SK-N-MC (cell line): ENCODE measurements around the gene HBG1.

ENCODE experiments used
- DNase-seq: peaks from one replicate; pipeline ENCODE4 v3.0.0-alpha.2; 2011; ENCODE audit warnings: low read depth, low spot score
- H3K27ac ChIP-seq: fragments of 200-600 bp; sonication (generic); 2 replicates; pipeline ENCODE4 v1.5.1; 2016; ENCODE audit warnings: mixed run types
- H3K36me3 ChIP-seq: fragments of 200-600 bp; sonication (generic); 2 replicates; pipeline ENCODE4 v1.6.1; 2017; ENCODE audit warnings: antibody characterized with exemption, low read length, mixed read lengths; ENCODE audit not compliant: insufficient read depth
- H3K4me3 ChIP-seq: fragments of 200-600 bp; sonication (generic); 2 replicates; pipeline ENCODE4 v1.5.1; 2016
- H3K9ac ChIP-seq: fragments of 200-600 bp; sonication (generic); 2 replicates; pipeline ENCODE4 v1.8.0; 2017; ENCODE audit warnings: mixed run types, mixed read lengths; ENCODE audit not compliant: insufficient read length
- H3K9me3 ChIP-seq: fragments of 200-600 bp; sonication (generic); 2 replicates; pipeline ENCODE4 v1.6.1; 2017; ENCODE audit warnings: low read depth, mild to moderate bottlenecking, antibody characterized with exemption, low read length, moderate library complexity, mixed read lengths
- EZH2 ChIP-seq: fragments of 200-600 bp; sonication (generic); IDR thresholded peaks from one replicate; pipeline ENCODE4 v1.6.1; 2017; ENCODE audit warnings: antibody characterized with exemption
- FOXP2 ChIP-seq: optimal IDR thresholded peaks from 2 replicates; pipeline ENCODE3; 2011; ENCODE audit warnings: mild to moderate bottlenecking, moderate library complexity; ENCODE audit not compliant: insufficient read depth; ENCODE audit errors: extremely low read length, control extremely low read depth
- POLR2AphosphoS5 ChIP-seq: IDR thresholded peaks from 2 replicates; pipeline ENCODE4 v1.6.1; 2012; ENCODE audit warnings: mild to moderate bottlenecking, low read depth, low read length, borderline replicate concordance

Gene HBG1

GRCh38 chr11:5280582-5281102, 31.0 kb upstream of the HBG1 start:
- Histone ChIP-seq H3K36me3 (no peaks in the 10 kb centered on the region), H3K27ac (no peak overlapping the region), H3K9ac (no peak overlapping the region), H3K9me3 (no peaks in the 10 kb centered on the region), H3K4me3 (no peak overlapping the region)
- no peak for TF ChIP-seq FOXP2
- no peak for TF ChIP-seq POLR2AphosphoS5
- TF ChIP-seq EZH2 = no peak
- DNase-seq = no peak

GRCh38 chr11:5279471-5280090, 29.9 kb upstream of the HBG1 start:
- TF ChIP-seq EZH2 (no peak), POLR2AphosphoS5 (no peak)
- Histone ChIP-seq H3K27ac (no peak overlapping the region), H3K9ac (no peak overlapping the region), H3K4me3 (no peak overlapping the region), H3K9me3 (no peaks in the 10 kb centered on the region), H3K36me3 (no peaks in the 10 kb centered on the region)
- no peak for DNase-seq

GRCh38 chr11:5277807-5278382, 28.2 kb upstream of the HBG1 start:
- H3K36me3 ChIP-seq = no peaks in the 10 kb centered on the region
- TF ChIP-seq EZH2 (no peak), FOXP2 (no peak), POLR2AphosphoS5 (no peak)
- no peak overlapping the region for H3K27ac ChIP-seq
- no peak overlapping the region for H3K9ac ChIP-seq
- no peak for DNase-seq
- H3K4me3 ChIP-seq = no peak overlapping the region
- no peaks in the 10 kb centered on the region for H3K9me3 ChIP-seq

GRCh38 chr11:5276697-5277096, 27.0 kb upstream of the HBG1 start:
- H3K27ac ChIP-seq = no peak overlapping the region
- H3K9ac ChIP-seq = no peak overlapping the region
- no peak overlapping the region for H3K4me3 ChIP-seq
- no peak for DNase-seq
- no peaks in the 10 kb centered on the region for H3K36me3 ChIP-seq
- H3K9me3 ChIP-seq = no peaks in the 10 kb centered on the region
- TF ChIP-seq EZH2 = no peak
- TF ChIP-seq POLR2AphosphoS5 = no peak
- TF ChIP-seq FOXP2 = no peak

GRCh38 chr11:5275369-5276110, 25.9 kb upstream of the HBG1 start:
- DNase-seq = no peak
- H3K9ac ChIP-seq = no peak overlapping the region
- no peak overlapping the region for H3K27ac ChIP-seq
- H3K4me3 ChIP-seq = no peak overlapping the region
- TF ChIP-seq EZH2 = no peak
- TF ChIP-seq POLR2AphosphoS5 = no peak
- no peak for TF ChIP-seq FOXP2
- no peaks in the 10 kb centered on the region for H3K36me3 ChIP-seq
- no peaks in the 10 kb centered on the region for H3K9me3 ChIP-seq

- Histone ChIP-seq H3K27ac (no peak overlapping the region), H3K36me3 (no peaks in the 10 kb centered on the region), H3K9me3 (no peaks in the 10 kb centered on the region), H3K9ac (no peak overlapping the region), H3K4me3 (no peak overlapping the region)
- TF ChIP-seq POLR2AphosphoS5 = no peak
- no peak for TF ChIP-seq EZH2
- no peak for TF ChIP-seq FOXP2
- DNase-seq = no peak
Observed at GRCh38 chr11:5274395-5274794, 24.7 kb upstream of the HBG1 start.

- H3K9ac ChIP-seq = no peak overlapping the region
- TF ChIP-seq FOXP2 (no peak), POLR2AphosphoS5 (no peak)
Observed at GRCh38 chr11:5272395-5273017, 22.8 kb upstream of the HBG1 start.

GRCh38 chr11:5269715-5270147, 20.1 kb upstream of the HBG1 start, which contains the start of gene HBE1:
HBE1 (minus strand) TSS chr11:5269945; CDS start chr11:5269890, 55 bp downstream.
- DNase-seq = no peak
- H3K9me3 ChIP-seq = no peaks in the 10 kb centered on the region
- no peaks in the 10 kb centered on the region for H3K36me3 ChIP-seq
- no peak for TF ChIP-seq FOXP2
- TF ChIP-seq POLR2AphosphoS5 = no peak
- no peak for TF ChIP-seq EZH2
- H3K27ac ChIP-seq = no peak within 1 kb of the TSS
- H3K4me3 ChIP-seq = no peak within 1 kb of the TSS
- H3K9ac ChIP-seq = no peak within 1 kb of the TSS

More at GRCh38 chr11:5272395-5273017, 22.8 kb upstream of the HBG1 start:
- H3K4me3 ChIP-seq = no peak overlapping the region
- H3K27ac ChIP-seq = no peak overlapping the region
- no peaks in the 10 kb centered on the region for H3K36me3 ChIP-seq
- DNase-seq = no peak
- H3K9me3 ChIP-seq = no peaks in the 10 kb centered on the region
